Immature natural killer cell (primary cell): ENCODE results near the gene EPS8. TPM values are rescaled to one million over a fixed set of nuclear protein-coding genes. Genes with fewer than 3 reads are reported as not detected.

Experiments
- DNase-seq, 3 donors: peaks; one replicate each; pipeline ENCODE4 v3.0.0; 2022; ENCODE audit warnings: mixed read lengths in 1 of 3
- H3K27ac Mint-ChIP-seq, 6 donors: one replicate each; pipeline ENCODE4 v1.8.0; 2020; ENCODE audit warnings: mixed read lengths in 6 of 6, mild to moderate bottlenecking in 5 of 6, inconsistent platforms in 4 of 6, moderate library complexity in 3 of 6
- H3K27me3 Mint-ChIP-seq, 3 donors: one replicate each; pipeline ENCODE4 v1.8.0; 2020 to 2021; ENCODE audit warnings: low read depth in 3 of 3, mild to moderate bottlenecking in 3 of 3, mixed read lengths in 3 of 3, moderate library complexity in 3 of 3, inconsistent platforms in 1 of 3
- H3K36me3 Mint-ChIP-seq, 3 donors: one replicate each; pipeline ENCODE4 v1.8.0; 2020; ENCODE audit warnings: mixed read lengths in 3 of 3, inconsistent platforms in 2 of 3, mild to moderate bottlenecking in 2 of 3
- H3K4me1 Mint-ChIP-seq, 2 donors: one replicate each; pipeline ENCODE4 v1.8.0; 2020; ENCODE audit warnings: inconsistent platforms in 2 of 2, mild to moderate bottlenecking in 2 of 2, mixed read lengths in 2 of 2, moderate library complexity in 1 of 2
- H3K4me3 Mint-ChIP-seq, 5 donors: one replicate each; pipeline ENCODE4 v1.8.0; 2020; ENCODE audit warnings: mild to moderate bottlenecking in 5 of 5, mixed read lengths in 5 of 5, inconsistent platforms in 3 of 5, moderate library complexity in 3 of 5
- H3K9me3 Mint-ChIP-seq, 6 donors: one replicate each; pipeline ENCODE4 v1.8.0; 2020; ENCODE audit warnings: mild to moderate bottlenecking in 6 of 6, mixed read lengths in 6 of 6, inconsistent platforms in 4 of 6, moderate library complexity in 3 of 6
- polyA plus RNA-seq, 3 donors: library from polyadenylated mRNA; unstranded; fragments of 300-500 nt; fragmentation: Illumina TruSeq; gene quantifications; one replicate each; pipeline ENCODE4 v1.2.3, GENCODE V29; 2021

EPS8 gene
- polyA plus RNA-seq, 3 donors from 2014 or later: 0.24 to 2.8 (median 2.0) TPM

GRCh38 chr12:15787778-15788177 is 1.4 kb downstream of the EPS8 start:
- Mint-ChIP-seq H3K9me3 (no peaks in the 10 kb centered on the region), H3K27ac (no peak overlapping the region), H3K36me3 (no peaks in the 10 kb centered on the region), H3K4me3 (peak overlapping the region; percentile 83 to 91 (median 89)), H3K27me3 (peaks cover 14 to 33% (median 15%) of the 10 kb centered on the region in 3 donors), H3K4me1 (peaks cover 14 to 20% of the 10 kb centered on the region in 2 donors)
- DNase-seq: no peak

DNA sequence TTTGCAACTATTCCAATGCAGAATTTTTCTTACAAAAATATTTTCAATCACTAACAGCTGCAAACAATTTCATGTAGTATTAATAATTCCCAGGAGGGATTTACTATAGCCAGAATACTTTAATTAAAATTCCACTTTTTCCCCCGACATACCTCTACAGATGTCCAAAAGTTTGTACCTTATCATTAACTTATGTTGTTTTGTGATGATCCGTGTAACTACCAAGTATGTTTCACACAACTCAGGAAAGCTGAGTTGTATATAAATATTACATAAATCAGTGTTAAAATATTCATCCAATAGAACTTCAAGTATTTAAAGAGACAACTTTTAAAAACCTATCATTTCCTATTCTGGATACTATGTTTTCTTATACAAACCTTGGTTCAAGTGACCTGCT is 2.4 kb downstream of the EPS8 start:
- H3K4me3 Mint-ChIP-seq: no peak overlapping the region
- H3K4me1 Mint-ChIP-seq: peaks cover 14 to 20% of the 10 kb centered on the region in 2 donors
- peaks cover 14 to 31% (median 15%) of the 10 kb centered on the region in 3 donors for H3K27me3 Mint-ChIP-seq
- H3K9me3 Mint-ChIP-seq: no peaks in the 10 kb centered on the region
- no peak overlapping the region for H3K27ac Mint-ChIP-seq
- DNase-seq: no peak
- H3K36me3 Mint-ChIP-seq: no peaks in the 10 kb centered on the region

DNA sequence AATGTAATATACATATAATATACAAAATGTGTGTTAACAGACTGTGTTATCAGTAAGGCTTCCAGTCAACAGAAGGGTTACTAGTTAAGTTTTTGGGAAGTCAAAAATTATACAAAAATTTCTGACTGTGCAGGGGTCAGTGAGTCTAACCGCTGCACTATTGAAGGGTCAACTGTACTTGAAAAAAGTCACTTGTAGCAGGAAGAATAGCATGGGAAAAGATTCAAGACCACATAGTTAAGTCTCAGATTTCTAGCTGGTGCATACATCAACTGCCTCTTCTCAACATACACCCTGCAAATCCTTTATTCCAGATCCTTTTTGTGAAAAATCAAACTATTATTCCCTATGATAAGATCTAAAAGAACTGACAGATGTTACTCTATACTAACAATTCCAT is 5.9 kb downstream of the EPS8 start:
- peaks cover 5 to 6% of the 10 kb centered on the region in 2 donors for H3K4me1 Mint-ChIP-seq
- DNase-seq: no peak
- H3K27me3 Mint-ChIP-seq: peaks cover 7 to 26% (median 10%) of the 10 kb centered on the region in 3 donors
- H3K27ac Mint-ChIP-seq: no peak overlapping the region
- H3K9me3 Mint-ChIP-seq: no peaks in the 10 kb centered on the region
- H3K36me3 Mint-ChIP-seq: no peaks in the 10 kb centered on the region
- H3K4me3 Mint-ChIP-seq: no peak overlapping the region

- no peak overlapping the region for H3K27ac Mint-ChIP-seq
- H3K4me1 Mint-ChIP-seq: no peaks in the 10 kb centered on the region
Observed at GRCh38 chr12:15782667-15783066, 6.5 kb downstream of the EPS8 start.

GRCh38 chr12:15779925-15780324 is 9.3 kb downstream of the EPS8 start:
- H3K27me3 Mint-ChIP-seq: peaks cover 6 to 14% (median 7%) of the 10 kb centered on the region in 3 donors
- peaks cover 0 to 2% (median 0%) of the 10 kb centered on the region in 6 donors for H3K9me3 Mint-ChIP-seq
- no peak for DNase-seq
- no peaks in the 10 kb centered on the region for H3K36me3 Mint-ChIP-seq
- no peak overlapping the region for H3K4me3 Mint-ChIP-seq
- no peaks in the 10 kb centered on the region for H3K4me1 Mint-ChIP-seq
- no peak overlapping the region for H3K27ac Mint-ChIP-seq

More at GRCh38 chr12:15782667-15783066, 6.5 kb downstream of the EPS8 start:
- DNase-seq: no peak
- Mint-ChIP-seq H3K36me3 (no peaks in the 10 kb centered on the region), H3K27me3 (peaks cover 6 to 20% (median 7%) of the 10 kb centered on the region in 3 donors), H3K9me3 (no peaks in the 10 kb centered on the region), H3K4me3 (no peak overlapping the region)

DNA sequence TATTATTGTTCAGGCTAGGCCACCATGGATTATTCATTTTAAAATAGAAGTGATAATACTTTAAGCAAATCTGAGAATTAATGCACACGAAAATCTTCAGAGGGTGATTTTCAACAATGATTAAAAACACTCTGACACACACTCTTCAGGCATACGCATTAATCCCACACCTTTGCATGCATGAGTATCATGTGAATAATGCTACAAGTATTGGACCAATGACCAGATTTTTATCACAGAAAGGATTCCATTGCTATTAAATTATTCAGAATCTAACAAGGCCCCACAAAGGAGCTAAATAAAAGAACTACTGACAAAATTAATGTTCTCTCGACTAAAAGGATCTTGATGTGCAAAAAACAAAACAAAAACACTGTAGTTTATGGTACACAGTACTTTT is 11.1 kb downstream of the EPS8 start:
- Mint-ChIP-seq H3K27me3 (peaks cover 3 to 7% (median 6%) of the 10 kb centered on the region in 3 donors), H3K4me3 (no peak overlapping the region), H3K4me1 (no peaks in the 10 kb centered on the region), H3K9me3 (peaks cover 0 to 2% (median 0%) of the 10 kb centered on the region in 6 donors), H3K27ac (no peak overlapping the region), H3K36me3 (no peaks in the 10 kb centered on the region)
- DNase-seq: no peak

GRCh38 chr12:15777355-15778012 is 11.7 kb downstream of the EPS8 start:
- no peaks in the 10 kb centered on the region for H3K4me1 Mint-ChIP-seq
- H3K4me3 Mint-ChIP-seq: no peak overlapping the region
- no peaks in the 10 kb centered on the region for H3K36me3 Mint-ChIP-seq
- H3K9me3 Mint-ChIP-seq: peaks cover 0 to 2% (median 0%) of the 10 kb centered on the region in 6 donors
- peaks cover 3 to 7% (median 6%) of the 10 kb centered on the region in 3 donors for H3K27me3 Mint-ChIP-seq
- H3K27ac Mint-ChIP-seq: no peak overlapping the region
- DNase-seq: no peak

GRCh38 chr12:15776532-15776931 is 12.7 kb downstream of the EPS8 start:
- H3K27ac Mint-ChIP-seq: no peak overlapping the region
- H3K4me1 Mint-ChIP-seq: no peaks in the 10 kb centered on the region
- H3K27me3 Mint-ChIP-seq: peaks cover 2 to 7% (median 6%) of the 10 kb centered on the region in 3 donors
- DNase-seq: no peak
- no peak overlapping the region for H3K4me3 Mint-ChIP-seq
- peaks cover 0 to 2% (median 0%) of the 10 kb centered on the region in 6 donors for H3K9me3 Mint-ChIP-seq
- no peaks in the 10 kb centered on the region for H3K36me3 Mint-ChIP-seq

- Mint-ChIP-seq H3K36me3 (no peaks in the 10 kb centered on the region), H3K27me3 (peaks cover 3 to 7% (median 6%) of the 10 kb centered on the region in 3 donors), H3K9me3 (peaks cover 0 to 2% (median 0%) of the 10 kb centered on the region in 6 donors), H3K27ac (no peak overlapping the region), H3K4me1 (no peaks in the 10 kb centered on the region), H3K4me3 (no peak overlapping the region)
- no peak for DNase-seq
Observed at GRCh38 chr12:15774819-15775218, 14.4 kb downstream of the EPS8 start.

DNA sequence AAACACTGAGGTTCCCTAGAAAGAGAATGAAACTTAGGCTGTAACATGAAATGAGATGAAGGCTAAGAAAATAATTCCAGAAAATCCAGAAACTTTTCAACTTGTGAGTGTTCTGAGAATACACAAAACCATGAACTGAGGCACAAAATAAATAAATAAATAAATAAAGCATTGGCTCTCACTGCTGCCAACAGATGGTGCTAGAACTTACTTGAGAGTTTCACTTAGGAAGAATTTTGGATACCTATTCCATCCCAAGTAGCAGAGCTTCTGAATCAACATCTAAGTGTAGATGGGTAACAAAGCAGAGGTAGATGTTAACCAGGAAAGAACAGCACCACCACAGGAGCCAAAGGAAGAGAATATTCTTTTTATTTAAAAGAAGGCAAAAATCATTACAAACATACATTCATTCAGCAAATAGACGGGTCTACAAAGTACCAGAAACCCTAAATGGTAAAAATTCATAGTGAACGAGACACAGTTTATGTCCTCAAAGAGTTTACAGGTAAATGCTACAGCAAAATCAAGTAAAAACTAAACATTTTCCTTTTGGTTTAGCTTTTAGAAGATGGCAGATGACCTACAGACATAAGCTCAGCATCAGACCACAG is 16.7 kb downstream of the EPS8 start:
- Mint-ChIP-seq H3K9me3 (peaks cover 0 to 2% (median 0%) of the 10 kb centered on the region in 6 donors), H3K4me3 (no peak overlapping the region), H3K27me3 (peaks cover 1 to 3% (median 3%) of the 10 kb centered on the region in 3 donors), H3K27ac (no peak overlapping the region), H3K4me1 (peaks cover 0 to 2% of the 10 kb centered on the region in 2 donors), H3K36me3 (no peaks in the 10 kb centered on the region)
- peak in 1 of 3 donors; percentile 6 for DNase-seq

DNA sequence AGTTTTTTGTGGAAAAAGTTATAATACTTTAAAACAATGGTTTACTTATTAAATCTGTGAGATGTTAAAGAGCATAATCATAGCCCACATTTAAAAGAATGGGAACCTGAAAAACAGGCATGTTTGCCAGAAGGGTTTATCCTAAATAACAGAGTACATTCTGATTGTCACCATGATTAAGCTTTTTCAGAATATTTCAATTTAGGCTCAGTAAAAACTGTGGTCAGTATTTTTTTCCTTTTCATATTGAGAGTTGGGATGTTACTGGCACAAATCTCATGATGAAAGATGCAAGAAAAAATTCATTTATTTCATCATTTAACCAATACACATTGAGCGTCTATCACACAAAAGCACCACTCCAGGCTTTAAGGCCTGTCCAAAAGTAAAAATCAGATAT is 18.6 kb downstream of the EPS8 start:
- no peak overlapping the region for H3K4me3 Mint-ChIP-seq
- no peak for DNase-seq
- H3K9me3 Mint-ChIP-seq: no peaks in the 10 kb centered on the region
- no peak overlapping the region for H3K27ac Mint-ChIP-seq
- H3K4me1 Mint-ChIP-seq: peaks cover 0 to 7% of the 10 kb centered on the region in 2 donors
- H3K27me3 Mint-ChIP-seq: peaks cover 1 to 4% (median 3%) of the 10 kb centered on the region in 3 donors
- no peaks in the 10 kb centered on the region for H3K36me3 Mint-ChIP-seq

DNA sequence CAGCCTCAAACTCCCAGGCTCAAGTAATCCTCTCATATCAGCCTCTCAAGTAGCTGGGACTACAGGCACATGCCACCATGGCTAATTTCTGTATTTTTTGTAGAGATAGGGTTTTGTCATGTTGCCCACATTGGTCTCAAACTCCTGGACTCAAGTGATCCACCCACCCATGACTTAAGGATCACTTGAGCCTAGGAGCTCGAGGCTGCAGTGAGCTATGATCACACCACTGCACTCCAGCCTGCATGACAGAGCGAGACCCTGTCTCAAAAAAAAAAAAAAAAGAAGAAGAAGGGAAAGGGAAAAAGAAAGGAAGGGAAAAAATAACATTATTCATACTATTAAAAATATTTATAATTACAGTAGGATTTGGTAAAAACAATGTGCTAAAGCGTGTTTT is 19.2 kb downstream of the EPS8 start:
- Mint-ChIP-seq H3K9me3 (no peaks in the 10 kb centered on the region), H3K27me3 (peaks cover 1 to 4% (median 1%) of the 10 kb centered on the region in 3 donors), H3K27ac (no peak overlapping the region), H3K4me3 (no peak overlapping the region), H3K4me1 (peaks cover 0 to 7% of the 10 kb centered on the region in 2 donors), H3K36me3 (no peaks in the 10 kb centered on the region)
- DNase-seq: no peak

GRCh38 chr12:15769586-15769985 is 19.6 kb downstream of the EPS8 start:
- Mint-ChIP-seq H3K36me3 (no peaks in the 10 kb centered on the region), H3K4me1 (peaks cover 0 to 7% of the 10 kb centered on the region in 2 donors), H3K27ac (no peak overlapping the region), H3K4me3 (no peak overlapping the region), H3K9me3 (no peaks in the 10 kb centered on the region), H3K27me3 (peaks cover 1 to 4% (median 3%) of the 10 kb centered on the region in 3 donors)
- no peak for DNase-seq

- Mint-ChIP-seq H3K27me3 (peaks cover 1 to 6% (median 5%) of the 10 kb centered on the region in 3 donors), H3K36me3 (no peaks in the 10 kb centered on the region), H3K4me1 (peaks cover 0 to 7% of the 10 kb centered on the region in 2 donors), H3K9me3 (no peaks in the 10 kb centered on the region), H3K4me3 (no peak overlapping the region), H3K27ac (no peak overlapping the region)
- DNase-seq: no peak
Observed at GRCh38 chr12:15767301-15767700, 21.9 kb downstream of the EPS8 start.
